Embryonic facial prominence (tissue), 1 donor: ENCODE measurements around the gene UBL3.
A peak's percentile ranks its signal among the peaks of the same experiment; 100 is the strongest.

ENCODE experiments used
- DNase-seq: peaks from one replicate; pipeline ENCODE4 v3.0.0-alpha.2; 2016; ENCODE audit errors: extremely low spot score

UBL3 gene

DNA sequence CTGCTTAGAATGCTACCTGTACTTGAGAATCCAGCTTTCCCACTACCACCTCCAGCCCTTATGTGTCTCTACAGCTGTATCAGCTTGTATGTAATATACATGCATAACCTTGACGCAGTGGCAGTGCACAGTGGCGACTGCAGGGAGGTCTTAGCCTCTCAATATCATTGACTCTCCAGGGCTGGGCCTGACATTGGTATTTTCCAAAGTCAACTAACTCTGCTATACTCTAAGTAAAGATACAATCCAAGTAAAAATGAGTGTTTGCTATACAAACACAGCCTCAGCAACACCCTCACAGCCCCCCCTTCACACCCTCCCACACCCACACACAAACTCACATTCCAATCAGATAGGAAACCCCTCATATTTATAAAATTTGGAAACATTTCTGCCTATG lies 6.7 kb upstream of the UBL3 start:
- no peak for DNase-seq

DNA sequence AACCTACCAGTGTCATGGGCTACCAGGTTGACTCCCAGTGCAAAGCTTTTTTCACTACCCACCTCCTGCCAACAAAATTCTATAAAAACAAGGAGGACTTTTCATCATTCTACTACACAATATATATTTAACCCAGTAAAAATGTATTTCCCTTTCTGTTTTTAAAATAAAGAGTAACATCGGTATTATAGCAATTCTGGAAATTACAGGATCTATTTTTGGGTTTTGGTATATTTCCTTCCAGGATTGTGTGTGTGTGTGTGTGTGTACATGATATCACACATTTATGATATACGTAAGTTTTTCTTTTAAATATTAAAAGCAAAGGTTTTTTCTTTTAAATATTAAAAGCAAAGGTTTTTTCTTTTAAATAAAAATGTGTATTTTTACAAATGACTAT lies 6.0 kb upstream of the UBL3 start:
- no peak for DNase-seq

DNA sequence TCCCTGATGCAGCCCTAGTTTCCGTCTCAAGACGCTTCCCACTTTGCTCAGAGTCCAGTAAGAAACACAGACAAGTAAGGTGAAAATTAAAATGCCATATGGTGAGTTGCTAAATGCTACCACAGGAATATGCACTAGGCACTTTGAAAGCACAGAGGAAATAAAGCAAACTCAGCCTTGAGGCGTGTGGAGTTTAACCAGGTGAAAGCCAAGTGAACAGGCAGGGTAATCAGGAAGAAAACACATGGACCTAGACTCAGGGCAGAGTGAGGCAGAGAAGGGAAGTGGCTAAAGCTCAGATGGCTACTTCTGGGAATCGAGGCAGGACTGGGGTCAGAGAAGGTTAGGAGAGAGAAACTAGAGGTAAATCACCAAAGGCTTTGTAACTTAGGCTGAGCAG lies 5.4 kb upstream of the UBL3 start:
- no peak for DNase-seq

DNA sequence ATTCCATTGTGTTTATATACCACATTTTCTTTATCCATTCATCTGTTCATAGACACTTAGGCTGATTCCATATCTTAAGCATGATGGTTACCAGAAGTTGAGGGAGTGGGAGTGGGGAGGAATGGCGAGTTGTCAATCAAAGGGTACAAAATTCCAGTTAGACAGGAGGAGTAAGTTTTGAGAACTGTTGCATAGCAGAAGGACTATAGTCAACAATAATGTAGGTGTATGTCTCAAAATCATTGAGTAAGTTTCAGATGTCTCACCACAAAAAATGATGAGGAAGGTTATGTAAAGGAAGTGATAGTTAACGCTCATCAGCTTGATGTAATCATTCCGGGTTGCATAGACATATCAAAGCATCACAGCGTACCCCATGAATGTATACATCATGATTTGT lies 4.6 kb upstream of the UBL3 start:
- DNase-seq: no peak

DNA sequence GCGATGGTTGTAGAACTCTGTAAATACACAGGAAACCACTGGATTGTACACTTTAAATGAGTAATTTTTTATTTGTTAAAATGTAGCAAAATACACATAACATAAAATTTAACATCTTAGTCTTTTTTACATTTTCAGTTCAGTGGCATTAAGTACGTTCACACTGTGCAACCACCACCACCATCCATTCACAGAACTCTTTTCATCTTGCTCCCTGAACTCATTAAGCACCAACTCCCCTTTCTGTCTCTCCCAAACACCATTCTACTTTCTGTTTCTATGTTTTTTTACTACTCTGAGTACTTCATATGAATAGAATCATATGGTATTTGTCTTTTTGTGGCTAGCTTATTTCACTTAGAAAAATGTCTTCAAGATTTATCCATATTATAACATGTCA lies 2.7 kb upstream of the UBL3 start:
- no peak for DNase-seq

DNA sequence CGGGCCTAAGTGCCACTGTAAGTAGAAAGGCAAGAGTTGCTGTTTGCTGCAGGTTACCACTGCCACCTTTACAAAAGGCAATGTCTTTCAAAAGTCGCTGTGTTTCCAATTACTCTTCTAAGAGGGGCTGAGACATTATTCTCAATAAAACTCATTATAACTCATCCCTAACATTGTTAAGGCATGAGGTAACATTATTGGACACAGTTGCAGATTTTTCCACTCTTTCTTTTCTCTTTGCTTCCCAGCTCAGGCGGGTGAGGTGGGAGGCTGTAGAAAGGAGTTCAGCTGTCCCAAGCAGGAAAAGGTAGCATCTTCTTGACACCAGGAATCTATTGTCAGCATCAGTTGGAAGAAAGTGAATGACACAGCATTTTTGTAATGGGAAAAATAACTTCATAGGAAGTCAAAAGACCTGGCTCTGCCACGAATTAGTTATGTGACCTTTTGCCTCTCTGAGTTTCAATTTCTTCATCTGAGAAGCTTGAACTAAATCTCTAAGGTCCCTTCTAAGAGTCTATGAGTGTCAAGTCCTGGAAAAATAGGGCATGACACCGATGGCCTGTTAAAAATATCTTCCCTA lies 2.1 kb upstream of the UBL3 start:
- DNase-seq: no peak

DNA sequence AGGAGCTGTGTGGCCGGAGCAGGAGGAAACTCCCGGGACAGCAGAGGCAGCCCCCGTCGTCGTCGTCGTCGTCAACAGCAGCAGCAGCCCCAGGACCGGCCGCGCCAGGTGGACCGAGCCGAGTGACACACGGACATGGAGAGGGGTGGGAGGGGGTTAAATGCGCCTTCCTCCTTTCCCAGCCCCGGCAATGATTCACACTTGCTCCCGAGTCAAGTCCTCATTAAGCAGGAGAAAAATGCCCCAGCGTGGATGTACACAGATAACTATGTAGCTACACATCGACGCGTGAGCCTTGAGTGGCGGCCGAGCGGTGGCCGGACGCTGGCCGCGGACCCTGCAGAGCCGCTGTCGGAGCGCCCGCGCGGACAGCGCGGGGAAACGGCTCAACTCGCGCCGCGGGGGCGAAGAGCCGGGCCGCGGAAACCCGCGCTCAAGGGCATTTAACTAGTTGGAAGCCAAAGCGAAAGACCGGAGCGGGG lies 645 bp downstream of the UBL3 start:
- peak; percentile 42 for DNase-seq

DNA sequence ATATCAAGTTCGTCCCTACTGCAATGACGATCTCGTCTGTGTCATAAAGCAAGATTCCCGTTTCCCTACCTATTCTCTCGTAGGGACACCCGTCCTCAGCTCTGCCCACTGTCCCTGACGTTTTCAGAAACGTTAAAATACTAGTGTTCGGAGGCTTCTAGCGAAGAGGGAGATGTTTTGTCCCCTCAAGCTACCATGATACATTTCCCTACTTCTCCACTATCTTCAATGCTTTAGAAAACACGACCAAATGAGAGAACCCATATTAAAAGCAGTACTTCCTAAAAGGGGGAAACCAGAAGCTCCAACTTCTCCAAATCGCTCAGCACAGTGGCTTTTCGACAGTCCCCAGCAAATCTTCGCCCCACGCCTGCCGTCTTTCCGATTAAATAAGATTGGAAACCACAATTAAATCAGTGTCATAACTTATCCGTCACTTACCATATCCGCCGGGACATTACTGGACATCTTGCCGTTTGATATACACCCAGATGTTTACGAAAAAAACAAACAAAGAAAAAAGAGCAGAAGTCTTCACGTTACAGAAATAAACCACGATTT lies 1.3 kb downstream of the UBL3 start:
- DNase-seq: peak; percentile 29

DNA sequence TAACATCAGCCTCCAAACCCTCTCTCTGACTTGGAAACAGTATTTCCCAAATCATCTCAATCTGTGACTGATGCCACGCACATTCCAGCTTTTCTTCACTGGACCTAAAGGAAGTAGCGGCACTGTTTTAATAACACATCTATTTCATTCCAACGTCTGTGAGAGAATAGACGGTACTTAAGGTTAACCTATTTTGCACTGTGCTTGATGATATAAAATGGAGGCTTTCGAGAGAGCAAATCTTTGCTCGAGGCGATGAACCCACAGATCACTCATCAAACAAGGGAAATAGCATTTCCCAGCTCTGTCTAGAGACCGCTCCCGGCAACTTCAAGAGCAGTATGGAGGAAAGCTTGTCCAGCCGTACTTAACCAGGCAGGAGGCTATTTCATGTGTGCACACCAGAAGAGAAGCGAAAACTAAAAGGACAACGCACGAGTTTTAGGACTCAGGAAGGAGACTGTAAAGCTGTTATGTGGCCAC lies 2.9 kb downstream of the UBL3 start:
- DNase-seq: no peak

DNA sequence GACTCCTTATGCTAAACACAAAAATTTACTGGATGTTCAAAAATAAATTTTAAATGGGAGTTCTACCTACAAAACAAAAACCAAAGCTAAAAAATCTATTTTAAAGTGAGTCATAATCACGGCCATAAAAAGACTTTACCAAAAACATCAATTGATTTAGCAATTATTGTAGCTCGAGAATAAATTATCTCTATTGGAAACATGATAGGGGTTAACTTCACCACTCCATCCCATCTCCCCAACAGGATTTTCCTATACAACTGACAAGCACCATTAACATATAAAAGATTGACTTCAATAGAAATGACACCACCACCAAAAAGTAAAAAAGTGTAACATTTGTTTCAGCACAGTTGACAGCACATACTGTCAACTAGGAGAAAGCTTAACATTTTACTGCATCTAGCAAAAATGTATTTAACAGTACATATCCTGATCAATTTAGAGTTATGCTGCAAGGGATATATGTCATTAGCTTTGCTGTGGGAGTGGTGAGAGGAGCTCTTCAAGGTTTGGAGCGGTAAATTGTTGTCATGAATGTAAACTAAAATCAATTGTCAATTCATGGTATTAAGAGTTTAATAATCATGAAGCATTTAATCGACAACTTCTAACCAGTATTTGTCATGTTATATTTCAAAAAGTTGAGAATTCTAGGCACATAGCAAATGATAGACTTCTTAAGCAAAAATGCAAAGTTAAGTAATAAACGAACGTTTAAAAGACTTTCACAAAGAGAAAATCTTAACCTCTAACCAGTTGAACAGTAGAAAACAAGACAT lies 3.8 kb downstream of the UBL3 start:
- DNase-seq: no peak

DNA sequence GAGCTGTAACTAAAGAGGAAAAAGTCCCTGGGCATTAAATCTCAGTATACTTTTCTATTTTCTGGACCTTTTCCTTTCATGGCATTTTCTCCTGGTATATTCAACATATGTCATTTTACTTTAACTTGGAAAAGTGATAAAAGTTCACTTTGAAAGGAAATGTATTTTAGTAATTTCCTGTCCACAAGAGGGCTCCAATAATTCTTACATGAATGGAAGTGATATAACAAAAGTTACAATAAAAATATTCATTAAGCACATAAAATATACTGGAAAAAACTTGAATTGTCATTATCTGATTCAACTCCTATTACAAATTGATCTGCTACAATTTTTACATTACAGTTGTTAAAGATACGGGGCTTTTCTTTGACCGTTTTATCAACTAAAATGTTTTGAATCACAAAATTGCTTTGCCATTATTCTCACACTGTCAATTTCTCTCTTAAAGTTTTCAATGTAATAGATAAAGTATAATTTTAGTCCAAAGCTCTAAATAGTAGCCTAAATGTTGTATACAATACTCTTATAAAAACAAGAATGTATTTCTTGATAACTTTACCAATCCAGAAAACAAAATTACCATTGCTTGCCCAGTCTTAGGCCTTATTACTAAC lies 4.9 kb downstream of the UBL3 start:
- DNase-seq: no peak

DNA sequence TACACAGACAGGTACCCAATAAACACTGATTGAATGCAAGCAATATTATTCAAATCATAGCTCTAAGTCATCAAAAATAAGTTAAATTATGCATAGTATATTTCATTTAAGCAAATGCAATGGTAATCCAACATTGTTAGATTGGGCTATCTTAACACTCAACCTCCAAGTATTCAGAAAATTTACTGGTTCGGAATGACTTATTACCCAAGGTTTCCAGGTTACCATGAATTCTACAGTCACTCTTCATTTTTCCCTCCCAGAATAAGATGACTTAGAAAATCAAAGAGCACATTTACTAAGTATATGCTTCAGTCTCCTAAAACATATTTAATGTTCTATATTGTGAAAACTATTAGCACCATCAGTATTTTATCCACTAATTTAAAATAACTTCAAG lies 6.0 kb downstream of the UBL3 start:
- no peak for DNase-seq

DNA sequence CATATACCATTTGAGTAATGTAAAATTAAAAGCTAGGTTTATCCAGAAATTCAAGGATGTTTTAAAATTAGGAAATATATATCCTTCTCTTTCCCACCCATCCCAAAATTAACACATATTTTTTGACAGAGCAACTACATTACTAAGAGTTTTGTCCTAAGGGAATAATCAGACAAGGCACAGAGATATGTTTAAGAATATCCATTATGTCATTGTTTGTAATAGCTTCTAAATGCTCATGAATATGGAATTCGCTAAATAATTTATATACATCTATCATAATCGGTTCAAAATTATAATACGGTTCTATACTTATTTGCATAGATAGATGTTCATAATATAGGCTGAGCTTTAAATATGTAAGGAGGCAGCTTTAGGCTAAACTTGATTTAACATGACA lies 9.8 kb downstream of the UBL3 start:
- no peak for DNase-seq

DNA sequence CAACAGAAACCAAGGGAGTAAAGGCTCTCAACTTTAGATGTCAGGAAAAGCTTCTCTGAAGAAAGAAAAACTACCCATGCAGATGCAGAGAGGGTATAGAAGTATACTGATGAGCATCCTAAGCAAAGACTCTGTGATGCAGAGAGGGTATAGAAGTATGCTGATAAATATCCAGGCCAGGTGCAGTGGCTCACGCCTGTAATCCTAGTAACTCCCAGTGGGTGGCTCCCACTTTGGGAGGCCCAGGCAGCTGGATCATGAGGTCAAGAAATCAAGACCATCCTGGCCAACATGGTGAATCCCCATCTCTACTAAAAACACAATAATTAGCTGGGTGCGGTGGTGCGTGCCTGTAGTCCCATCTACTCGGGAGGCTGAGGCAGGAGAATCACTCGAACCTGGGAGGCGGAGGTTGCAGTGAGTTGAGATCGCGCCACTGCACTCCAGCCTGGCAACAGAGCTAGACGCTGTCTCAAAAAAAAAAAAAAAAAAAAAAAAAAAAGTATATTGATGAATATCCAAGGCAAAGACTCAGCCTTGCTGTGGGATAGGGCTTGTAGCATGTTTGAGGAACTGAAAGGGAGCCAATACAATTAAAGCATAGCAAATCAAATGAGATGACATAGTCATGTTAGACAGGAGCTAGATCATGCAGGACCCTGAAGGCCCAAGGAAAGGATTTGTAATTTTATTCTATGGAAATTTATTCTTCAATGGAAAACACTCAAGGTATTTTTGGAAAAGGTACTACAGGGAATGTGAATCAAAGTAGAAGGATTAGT lies 14.9 kb downstream of the UBL3 start:
- no peak for DNase-seq

DNA sequence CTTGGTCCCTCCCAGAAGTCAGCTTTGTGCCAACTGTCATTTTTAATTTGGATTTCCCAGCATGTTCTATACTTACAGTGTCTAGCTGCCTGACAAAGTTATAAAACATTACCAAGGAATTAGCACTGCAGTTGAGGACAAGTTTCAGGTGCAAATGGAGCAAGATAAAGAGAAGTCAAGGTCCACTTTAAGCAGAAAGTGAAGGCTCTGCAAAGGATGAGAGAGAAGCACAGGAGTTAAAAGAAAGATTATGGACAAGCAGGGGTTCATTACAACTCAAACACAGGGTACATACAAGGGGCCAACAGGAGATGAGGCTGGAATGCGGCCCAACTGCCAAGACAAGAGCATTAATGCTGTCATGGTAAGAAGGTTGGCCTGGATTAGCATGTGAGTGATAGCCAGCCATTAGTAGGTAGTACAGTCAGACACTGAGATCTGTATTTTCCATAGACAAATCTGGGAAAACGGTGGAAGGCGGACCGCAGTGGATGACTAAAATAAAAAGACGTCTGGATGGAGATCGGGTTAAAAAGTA lies 17.6 kb downstream of the UBL3 start:
- DNase-seq: no peak

DNA sequence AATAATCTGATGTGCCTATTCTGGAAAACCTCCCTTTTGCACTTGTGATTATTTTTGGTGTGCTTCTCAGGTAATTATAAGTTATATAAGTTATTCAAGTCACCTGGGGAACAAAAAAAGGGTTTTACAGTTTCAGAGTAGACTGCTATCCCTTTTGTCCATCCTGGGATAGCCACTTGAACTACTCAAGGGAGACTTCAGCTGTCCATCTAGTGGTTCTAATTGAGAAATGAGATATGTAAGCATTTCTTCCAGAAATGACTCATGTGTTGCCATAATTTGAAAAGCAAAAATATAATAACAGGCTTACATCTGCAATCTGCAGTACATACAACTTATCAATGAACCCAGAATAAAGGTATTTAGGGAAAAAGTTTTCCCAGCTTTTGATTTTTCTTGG lies 20.4 kb downstream of the UBL3 start:
- no peak for DNase-seq

DNA sequence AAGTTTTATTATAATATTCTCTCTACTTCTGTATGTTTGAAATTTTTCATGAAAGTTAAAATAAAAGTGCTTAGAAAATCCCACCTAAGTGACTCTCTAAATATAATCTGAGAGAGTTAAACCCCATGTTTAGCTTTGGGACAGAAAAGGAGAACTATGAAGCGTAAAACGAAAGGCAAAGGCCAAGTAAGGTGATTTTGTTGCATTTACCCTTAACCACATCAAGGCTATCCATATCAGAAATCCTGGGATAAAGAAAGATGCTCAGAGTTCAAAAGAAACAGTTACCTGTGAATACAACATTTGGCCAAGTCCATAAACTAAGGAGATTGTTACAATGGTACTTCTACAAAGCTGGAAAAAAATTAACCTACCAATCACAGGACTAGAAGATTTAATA lies 31.3 kb downstream of the UBL3 start:
- DNase-seq: no peak

DNA sequence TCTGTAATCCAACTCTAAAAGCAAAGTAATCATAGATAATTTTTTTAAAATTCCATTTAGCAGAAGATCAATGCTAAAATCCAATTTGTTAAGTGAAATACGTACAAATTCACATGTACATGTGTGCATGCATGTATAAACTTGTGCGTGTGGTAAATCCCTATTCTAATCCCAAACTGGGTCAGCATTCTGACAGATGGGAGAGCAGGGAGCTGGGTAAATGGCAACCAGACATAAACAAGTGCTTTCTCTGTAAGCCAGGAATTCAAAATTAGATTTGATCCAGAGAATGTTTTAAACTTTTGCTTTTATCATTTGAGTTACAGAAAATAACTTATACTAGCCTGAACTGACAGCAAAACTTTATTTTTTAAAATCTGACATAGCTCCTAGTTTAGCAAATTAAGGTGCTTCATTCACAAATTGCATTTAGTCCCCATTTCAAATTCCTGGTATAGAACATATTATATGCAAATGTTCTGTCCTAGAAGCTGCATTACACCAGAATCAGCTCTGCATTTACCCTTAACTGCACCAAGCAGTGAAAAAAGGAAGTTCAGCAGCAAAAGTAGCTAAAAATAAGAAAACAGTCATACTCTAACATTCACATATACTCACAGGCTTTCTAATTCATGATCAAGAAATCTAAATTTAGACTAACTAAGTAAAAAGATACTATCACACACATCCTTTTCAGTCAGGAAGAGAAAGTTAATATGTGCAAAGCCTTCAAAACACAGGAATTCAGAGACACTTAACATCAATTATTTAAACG lies 32.6 kb downstream of the UBL3 start:
- no peak for DNase-seq

DNA sequence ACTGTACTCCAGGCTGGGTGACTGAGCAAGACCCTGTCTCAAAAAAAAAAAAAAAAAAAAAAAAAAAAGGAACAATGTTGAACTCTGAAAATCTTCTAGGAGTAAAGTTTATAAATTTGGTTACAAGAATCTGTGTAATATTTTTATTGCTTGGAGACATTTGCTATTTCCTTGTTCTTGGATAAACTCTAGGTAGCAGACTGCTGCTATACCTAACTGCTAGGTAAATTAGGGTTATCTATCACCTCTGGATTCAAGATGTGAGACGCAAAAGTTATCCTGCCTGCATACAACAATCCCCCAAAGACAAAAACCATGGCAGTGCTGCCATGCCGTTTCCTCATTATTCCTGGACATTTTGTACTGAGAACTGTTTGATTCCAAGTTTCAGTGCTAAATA lies 33.7 kb downstream of the UBL3 start:
- DNase-seq: no peak

DNA sequence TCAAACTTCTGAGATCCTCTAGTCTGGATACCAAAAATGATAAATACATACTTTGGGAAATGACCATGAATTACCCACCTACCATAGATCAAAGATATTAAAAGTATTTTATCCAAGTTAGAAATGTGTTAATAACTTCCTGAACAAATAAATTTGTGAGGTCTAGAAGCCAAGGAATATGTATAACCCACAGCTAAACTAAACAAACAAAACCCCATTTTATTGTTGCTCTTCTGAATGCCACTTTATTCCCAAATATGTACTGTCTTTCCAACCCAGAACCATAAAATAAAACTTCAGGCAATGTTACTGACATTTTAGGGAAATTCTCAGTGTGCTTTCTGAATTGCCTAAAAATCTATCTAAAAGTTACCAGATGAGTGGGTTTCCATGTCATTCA lies 35.1 kb downstream of the UBL3 start:
- DNase-seq: no peak

DNA sequence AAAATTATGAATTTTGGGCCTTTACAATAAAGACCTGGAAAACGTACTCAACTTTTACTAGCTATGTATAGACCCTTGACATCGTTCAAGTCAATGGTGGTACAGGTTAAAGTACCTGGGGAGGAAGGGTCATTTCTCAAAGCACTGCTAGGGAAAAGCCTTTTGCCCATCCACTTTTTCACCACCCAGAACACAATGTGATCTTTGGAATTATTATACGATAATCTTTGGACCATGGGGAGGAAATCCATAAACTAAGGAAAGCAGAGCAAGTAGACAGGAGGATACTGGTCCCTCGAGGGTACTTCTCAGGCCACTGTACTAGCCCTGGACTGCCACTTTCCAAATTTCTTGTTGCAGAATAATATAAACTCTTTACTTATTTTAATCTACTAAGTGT lies 39.5 kb downstream of the UBL3 start:
- DNase-seq: no peak
